Femur (tissue), 1 donor: Measurements from ENCODE around the gene SLC6A3.

ENCODE experiments used
- DNase-seq: peaks from one replicate; pipeline ENCODE4 v3.0.0-alpha.2; 2017

The SLC6A3 gene

GRCh38 chr5:1445313-1445688, at the start of gene SLC6A3:
Gene SLC6A3 (minus strand): TSS chr5:1445440. CDS start chr5:1443197, 2,243 bp downstream.
- peak; percentile 67 for DNase-seq

DNA sequence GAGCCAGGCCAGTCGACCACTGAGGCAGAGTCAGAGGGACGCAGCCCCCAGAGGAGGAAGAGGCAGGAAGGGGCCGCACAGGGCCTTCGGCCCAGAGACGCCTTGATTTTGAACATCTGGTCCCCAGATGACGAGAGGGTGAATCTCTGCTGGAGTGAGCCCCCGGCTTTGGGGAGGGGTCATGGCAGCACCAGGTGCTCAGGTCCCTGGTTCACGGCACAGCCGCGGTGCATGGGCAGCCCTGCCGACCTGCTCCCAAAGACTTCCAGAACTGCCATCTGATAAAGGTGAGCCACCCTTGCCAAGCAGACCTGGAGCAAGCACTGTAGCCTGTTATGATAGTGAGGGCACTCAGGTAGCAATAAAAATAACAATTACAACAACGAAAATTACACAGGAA, 48.7 kb upstream of the SLC6A3 start:
- DNase-seq: no peak

DNA sequence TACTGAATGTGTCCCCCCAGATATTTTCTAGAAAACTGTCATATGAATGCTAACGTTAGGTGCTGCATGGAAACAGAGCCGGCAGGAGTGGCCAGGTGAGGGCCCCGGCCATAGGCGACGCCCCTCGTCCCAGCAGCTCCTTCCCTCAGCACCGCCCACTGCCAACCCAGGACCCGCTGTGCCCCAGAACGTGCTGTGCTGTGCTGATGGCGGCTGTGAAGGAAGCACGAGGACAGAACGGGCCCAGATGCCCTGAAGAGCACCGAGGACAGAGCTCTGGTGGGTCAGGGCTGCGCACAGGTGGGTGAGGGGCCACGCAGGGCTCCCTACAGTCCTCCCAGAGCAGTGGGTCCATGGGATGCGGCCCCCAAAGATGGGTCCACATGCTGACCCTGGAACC, 48.2 kb upstream of the SLC6A3 start:
- DNase-seq: no peak

- DNase-seq: no peak
These were observed 47.5 kb upstream of the SLC6A3 start for GRCh38 chr5:1492757-1493156.

- no peak for DNase-seq
These were observed 45.1 kb upstream of the SLC6A3 start for GRCh38 chr5:1490376-1490775.

DNA sequence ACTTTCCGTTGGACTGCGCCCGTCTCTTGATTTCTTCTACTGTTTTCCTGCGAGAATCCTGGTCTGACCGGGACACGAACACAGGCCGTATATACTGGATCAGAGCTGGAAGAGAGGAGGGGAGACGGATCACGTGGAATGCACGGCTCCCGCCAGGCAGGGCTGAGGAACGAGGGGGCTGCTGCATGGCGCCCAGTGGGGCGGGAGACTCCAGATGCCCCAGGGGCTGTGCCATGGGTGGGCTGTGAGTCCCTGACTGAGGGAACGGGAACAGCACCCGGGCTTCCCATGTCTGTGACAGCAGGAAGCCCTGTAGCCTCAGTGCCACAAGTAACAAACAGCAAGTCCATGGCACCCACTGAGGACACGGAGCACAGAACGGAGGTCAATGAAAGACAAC, 44.5 kb upstream of the SLC6A3 start:
- no peak for DNase-seq

- DNase-seq: no peak
These were observed 43.8 kb upstream of the SLC6A3 start for GRCh38 chr5:1488882-1489680.

GRCh38 chr5:1487079-1487764, 42.0 kb upstream of the SLC6A3 start:
- DNase-seq: no peak

GRCh38 chr5:1486271-1486670, 41.0 kb upstream of the SLC6A3 start:
- DNase-seq: no peak

DNA sequence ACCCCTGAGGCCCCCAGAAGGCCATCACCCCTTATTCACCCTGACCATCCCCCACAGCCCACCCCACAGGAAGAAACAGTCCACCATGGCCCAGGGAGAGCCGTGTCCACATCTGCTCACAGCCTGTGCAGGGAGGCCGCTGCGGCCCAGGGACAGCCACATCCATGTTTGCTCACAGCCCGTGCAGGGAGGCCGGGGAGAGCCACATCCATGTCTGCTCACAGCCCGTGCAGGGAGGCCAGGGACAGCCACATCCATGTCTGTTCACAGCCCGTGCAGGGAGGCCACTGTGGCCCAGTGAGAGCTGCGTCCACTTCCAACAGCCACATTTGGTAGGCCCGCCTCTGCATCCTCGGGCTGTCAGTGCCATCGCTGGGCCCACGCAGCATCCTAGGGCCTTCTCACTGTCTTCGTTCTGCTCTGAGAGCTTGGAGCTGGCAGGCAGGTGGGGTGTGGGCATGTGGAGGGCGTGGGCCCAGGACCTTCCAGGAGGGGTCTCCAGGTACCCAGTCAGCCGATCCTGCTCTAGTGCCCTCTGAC, 40.4 kb upstream of the SLC6A3 start:
- no peak for DNase-seq

DNA sequence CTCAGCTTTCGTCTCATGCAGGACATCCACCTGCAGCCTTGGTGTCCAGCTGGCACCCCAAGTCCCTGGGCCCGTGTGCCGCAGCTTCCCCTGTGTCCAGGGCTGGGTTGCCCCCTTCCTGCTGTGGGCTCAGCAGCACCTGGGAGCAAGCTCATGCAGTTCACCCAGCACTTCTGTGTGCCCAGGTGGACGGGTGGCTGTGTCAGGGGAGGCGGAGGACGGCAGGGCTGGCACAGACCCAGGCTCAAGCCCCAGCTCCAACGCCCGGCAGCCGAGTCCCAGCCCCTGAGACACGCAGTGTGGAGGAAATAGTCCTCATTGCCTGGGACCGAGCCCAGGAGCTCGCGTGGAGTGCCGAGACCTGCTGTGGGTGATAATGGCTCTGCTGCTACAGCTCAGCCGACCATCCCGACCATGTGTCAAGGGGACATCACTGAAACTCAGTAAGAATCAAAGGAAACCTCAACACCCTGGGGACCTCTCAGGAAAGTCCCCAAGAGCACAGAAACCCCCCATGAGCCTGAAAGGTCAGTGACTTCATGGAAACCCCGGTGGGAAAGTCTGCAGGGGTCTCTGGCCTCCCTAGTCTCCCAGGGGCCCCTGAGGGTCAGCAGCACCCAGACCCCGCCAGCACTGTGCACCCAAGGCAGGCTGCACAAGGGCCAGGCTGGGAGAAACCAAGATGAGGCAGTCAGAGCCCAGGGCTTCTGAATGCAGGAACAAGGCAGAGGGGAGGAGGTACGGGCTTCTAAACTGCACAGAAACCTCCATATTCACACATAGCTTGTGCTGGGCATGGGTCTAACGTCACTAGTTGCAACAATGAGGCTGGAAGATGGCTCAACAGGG, 39.7 kb upstream of the SLC6A3 start:
- no peak for DNase-seq

GRCh38 chr5:1483856-1484729, 38.9 kb upstream of the SLC6A3 start:
- peak; percentile 56 for DNase-seq

DNA sequence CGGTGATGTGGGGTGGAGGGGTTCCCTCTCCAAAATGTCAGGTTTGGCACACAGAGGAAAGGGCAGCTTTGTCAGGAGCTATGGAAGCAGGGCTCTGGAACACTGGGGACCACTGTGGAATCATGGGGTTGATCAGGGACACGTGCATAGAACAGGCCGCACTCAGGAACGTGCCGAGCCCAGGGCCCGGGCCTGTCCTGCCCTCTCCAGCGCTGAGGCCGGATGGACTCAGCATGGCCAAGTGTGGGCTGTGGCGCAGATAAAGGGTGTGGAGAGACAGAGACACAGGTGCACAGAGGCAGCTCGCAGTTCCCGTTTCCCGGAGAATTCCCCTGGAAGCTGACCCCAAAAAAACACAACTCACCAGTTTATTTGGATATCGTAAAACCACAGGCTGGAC, 37.8 kb upstream of the SLC6A3 start:
- DNase-seq: no peak

- no peak for DNase-seq
These were observed 36.7 kb upstream of the SLC6A3 start for GRCh38 chr5:1481959-1482331.

DNA sequence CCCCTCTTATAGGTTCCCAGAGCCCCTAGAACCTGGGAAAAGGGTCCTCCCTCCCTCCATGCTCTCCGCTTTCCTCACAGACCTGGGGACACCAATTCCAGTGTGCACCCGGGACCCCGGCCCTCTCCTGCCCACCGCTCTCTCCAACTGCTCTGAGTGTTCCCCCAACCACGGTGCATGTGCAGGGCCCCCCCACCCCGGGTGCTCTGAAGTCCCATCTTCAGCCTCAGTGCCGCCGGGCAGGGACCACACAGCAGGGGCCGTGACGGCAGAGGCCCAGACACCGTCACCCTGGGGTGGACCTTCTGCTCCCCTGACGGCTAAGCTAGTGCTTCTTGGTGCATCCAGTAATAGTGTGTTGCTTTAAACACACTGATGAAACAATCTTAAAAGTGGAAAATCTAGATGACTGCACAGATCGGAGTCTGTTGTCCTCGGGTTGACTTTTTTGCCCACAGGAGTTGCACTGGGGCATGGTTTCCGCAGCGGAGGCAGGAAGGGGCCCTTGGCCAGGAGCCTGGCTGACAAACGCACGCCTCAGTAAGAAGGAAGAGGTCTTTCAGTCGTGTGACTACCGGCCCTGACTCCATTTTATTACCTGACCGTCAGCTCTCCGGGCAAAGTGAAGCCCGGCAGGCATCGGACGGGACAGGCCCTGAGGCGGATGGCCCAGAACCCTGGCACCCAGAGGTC, 36.2 kb upstream of the SLC6A3 start:
- no peak for DNase-seq

DNA sequence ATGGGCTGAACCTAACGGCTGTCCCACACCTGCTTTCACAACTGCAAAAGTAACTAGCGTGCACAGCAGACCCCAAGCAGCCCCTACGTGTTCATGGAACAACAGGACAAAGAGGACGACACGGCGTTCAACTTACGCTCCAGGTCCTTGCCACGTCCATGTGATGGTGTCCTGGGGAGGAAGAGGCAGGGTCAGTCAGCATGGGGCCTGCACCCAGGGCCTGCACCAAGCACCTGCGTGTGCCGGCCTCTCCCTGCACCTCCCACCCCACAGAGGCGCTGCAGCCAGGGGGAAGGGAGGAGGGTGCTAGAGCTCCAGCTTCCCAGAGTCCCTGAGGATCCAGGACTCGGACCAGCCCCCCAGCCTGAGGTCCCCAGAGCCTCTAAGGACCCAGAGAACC, 35.6 kb upstream of the SLC6A3 start:
- DNase-seq: no peak

- DNase-seq: peak; percentile 70
These were observed 35.0 kb upstream of the SLC6A3 start for GRCh38 chr5:1480217-1480616.

DNA sequence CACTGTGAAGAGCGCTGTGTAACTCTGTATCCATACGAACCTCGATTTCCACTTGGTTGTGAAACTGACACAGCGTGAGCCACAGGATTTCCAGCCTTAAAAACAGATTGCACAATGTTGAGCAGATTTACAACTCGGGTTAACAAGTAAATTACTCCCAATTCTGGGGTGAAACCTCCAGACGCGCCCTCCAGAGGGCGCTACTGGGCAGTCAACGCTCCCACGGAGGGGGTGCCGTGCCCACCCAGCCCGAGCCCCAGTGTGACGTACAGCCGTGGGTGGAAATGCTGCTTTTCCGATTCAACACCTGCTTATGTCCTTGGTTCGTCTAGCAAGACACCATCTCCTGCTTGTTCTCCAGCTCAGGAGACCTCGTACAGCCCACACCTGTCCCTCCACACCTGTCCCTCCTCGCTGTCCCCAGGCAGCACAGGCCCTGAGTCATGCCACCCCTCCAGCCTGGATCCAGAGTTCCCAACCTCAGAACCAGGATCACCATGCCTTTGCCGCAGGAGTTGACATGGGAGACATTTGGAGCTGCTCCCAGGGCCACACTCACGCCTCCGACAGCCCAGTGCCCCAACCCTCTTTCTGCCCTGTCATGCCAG, 34.4 kb upstream of the SLC6A3 start:
- DNase-seq: no peak

DNA sequence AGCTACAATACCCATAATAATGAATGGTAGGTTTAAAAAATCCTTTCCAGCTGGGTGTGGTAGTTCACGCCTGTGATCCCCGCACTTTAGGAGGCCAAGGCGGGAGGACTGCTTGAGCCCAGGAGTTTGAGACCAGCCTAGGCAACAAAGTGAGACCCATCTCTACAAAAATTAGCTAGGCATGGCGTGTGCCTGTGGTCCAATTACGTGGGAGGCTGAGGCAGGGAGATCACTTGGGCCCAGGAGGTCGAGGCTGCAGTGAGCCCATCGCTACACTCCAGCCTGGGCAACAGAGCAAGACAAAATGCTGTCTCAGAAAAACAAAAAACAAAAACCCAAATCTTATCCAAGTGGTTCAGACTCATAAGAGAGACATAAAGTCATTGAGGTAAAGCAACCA, 33.8 kb upstream of the SLC6A3 start:
- DNase-seq: no peak

- no peak for DNase-seq
These were observed 33.2 kb upstream of the SLC6A3 start for GRCh38 chr5:1478271-1479035.
